Measurements from ENCODE around the gene OTOS. TPM values are rescaled to one million over a fixed set of nuclear protein-coding genes. Genes with fewer than 3 reads are reported as not detected.

Gene OTOS
- total RNA-seq, 1 donor from 2014 or later, result not detected

DNA sequence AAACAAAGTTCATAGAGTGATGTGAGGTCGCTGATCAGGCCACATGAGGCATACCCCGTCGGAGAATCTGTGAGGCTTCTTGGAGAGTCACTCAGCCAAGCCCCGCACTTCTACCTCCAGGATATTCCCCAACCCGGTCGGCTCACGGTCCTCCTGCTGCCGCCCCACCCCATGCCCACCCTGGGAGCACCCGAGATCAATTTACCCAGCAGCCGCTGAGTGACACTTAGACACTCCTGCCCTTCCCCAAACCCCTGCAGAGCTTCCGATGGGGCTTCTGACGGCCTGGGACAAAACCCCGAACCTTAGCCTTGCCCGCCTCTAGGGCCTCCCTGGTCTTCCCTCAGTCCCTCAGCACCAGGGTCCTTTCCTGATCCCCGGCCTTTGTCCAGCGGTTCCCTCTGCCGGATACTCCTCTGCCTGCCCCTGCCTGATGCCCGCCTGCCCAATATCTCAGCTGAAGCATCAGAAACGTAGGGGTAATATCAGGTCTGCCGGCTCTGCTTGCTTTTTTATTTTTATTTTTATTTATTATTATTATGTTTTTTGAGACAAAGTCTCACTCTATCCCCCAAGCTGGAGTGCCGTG lies 18.9 kb upstream of the OTOS start:
- Mint-ChIP-seq H3K36me3 (ENCODE audit: low read depth, unreplicated experiment) (no peaks in the 10 kb centered on the region), H3K27me3 (ENCODE audit: low read depth, unreplicated experiment) (peaks cover 45% of the 10 kb centered on the region), H3K9me3 (ENCODE audit: unreplicated experiment) (peaks cover 1% of the 10 kb centered on the region), H3K4me1 (ENCODE audit: low read depth, unreplicated experiment) (peaks cover 10% of the 10 kb centered on the region), H3K27ac (ENCODE audit: unreplicated experiment) (no peak overlapping the region), H3K4me3 (ENCODE audit: unreplicated experiment) (no peak overlapping the region)
- no peak for TF ChIP-seq CTCF (IDR thresholded peaks at IDR 0.05; ENCODE audit: insufficient read depth, low read depth, low read length)
- TF ChIP-seq EZH2 (IDR thresholded peaks at IDR 0.05; ENCODE audit: insufficient read depth, low read length), result no peak
- Histone ChIP-seq H3K36me3 (ENCODE audit: insufficient read depth, low read length) (no peaks in the 10 kb centered on the region), H3K4me2 (ENCODE audit: low read length) (no peak overlapping the region), H3K79me2 (ENCODE audit: insufficient read depth, low read length) (no peaks in the 10 kb centered on the region), H4K20me1 (ENCODE audit: insufficient read depth, low read length) (no peaks in the 10 kb centered on the region), H3K27me3 (ENCODE audit: insufficient read depth, low read length) (peaks cover 13% of the 10 kb centered on the region), H3K9ac (ENCODE audit: low read length) (no peak overlapping the region), H3K9me3 (ENCODE audit: insufficient read depth, low read depth, low read length) (no peaks in the 10 kb centered on the region), H3K27ac (ENCODE audit: low read depth, low read length) (no peak overlapping the region), H2AFZ (ENCODE audit: low read depth, low read length) (no peak overlapping the region), H3K4me3 (ENCODE audit: insufficient read depth, low read depth, low read length) (no peak overlapping the region), H3K4me1 (ENCODE audit: insufficient read depth, low read length) (no peaks in the 10 kb centered on the region)
- FAIRE-seq (no peak), DNase-seq (ENCODE audit: low read depth) (no peak)

DNA sequence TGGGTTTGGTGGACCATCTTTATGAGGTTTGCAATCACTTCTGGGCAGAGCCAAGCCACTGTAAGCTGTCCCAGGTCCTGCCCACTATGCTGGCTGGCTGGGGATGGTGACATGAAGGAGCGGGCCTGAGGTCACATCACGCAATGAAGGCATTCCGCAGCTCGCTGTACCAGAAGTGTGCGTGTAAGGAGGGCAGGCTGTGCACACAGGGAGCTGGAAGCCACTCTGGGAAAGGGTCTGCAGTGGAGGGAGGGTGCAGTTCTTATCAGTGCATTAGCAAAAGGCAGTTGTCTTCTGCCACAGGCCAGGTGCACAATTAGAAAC lies 16.7 kb upstream of the OTOS start:
- no peak for FAIRE-seq
- H3K4me1 Mint-ChIP-seq (ENCODE audit: low read depth, unreplicated experiment), result peaks cover 10% of the 10 kb centered on the region
- peaks cover 24% of the 10 kb centered on the region for H3K27me3 ChIP-seq (ENCODE audit: insufficient read depth, low read length)

More for the DNA sequence above, 16.7 kb upstream of the OTOS start:
- no peak overlapping the region for H3K27ac Mint-ChIP-seq (ENCODE audit: unreplicated experiment)
- Histone ChIP-seq H2AFZ (ENCODE audit: low read depth, low read length) (no peak overlapping the region), H3K9ac (ENCODE audit: low read length) (no peak overlapping the region), H3K4me2 (ENCODE audit: low read length) (no peak overlapping the region), H3K79me2 (ENCODE audit: insufficient read depth, low read length) (no peaks in the 10 kb centered on the region), H3K9me3 (ENCODE audit: insufficient read depth, low read depth, low read length) (no peaks in the 10 kb centered on the region), H3K36me3 (ENCODE audit: insufficient read depth, low read length) (no peaks in the 10 kb centered on the region), H3K4me3 (ENCODE audit: insufficient read depth, low read depth, low read length) (no peak overlapping the region), H3K27ac (ENCODE audit: low read depth, low read length) (no peak overlapping the region), H3K4me1 (ENCODE audit: insufficient read depth, low read length) (no peaks in the 10 kb centered on the region), H4K20me1 (ENCODE audit: insufficient read depth, low read length) (no peaks in the 10 kb centered on the region)
- H3K9me3 Mint-ChIP-seq (ENCODE audit: unreplicated experiment), result peaks cover 3% of the 10 kb centered on the region
- peaks cover 46% of the 10 kb centered on the region for H3K27me3 Mint-ChIP-seq (ENCODE audit: low read depth, unreplicated experiment)
- H3K4me3 Mint-ChIP-seq (ENCODE audit: unreplicated experiment), result no peak overlapping the region
- no peak for DNase-seq (ENCODE audit: low read depth)
- TF ChIP-seq EZH2 (IDR thresholded peaks at IDR 0.05; ENCODE audit: insufficient read depth, low read length) (no peak), CTCF (IDR thresholded peaks at IDR 0.05; ENCODE audit: insufficient read depth, low read depth, low read length) (no peak)
- H3K36me3 Mint-ChIP-seq (ENCODE audit: low read depth, unreplicated experiment), result no peaks in the 10 kb centered on the region
